SK-N-SH (cell line): ENCODE results near the gene SLC37A3. TPM values are rescaled to one million over a fixed set of nuclear protein-coding genes. Genes with fewer than 3 reads are reported as not detected.

Experiments used
- CTCF ChIA-PET: fragments of 300-600, 350-600 bp; formaldehyde crosslinking; extraction: SDS; loops from one replicate; lab custom pipeline; 2021; lab: Yijun Ruan, JAX
- POLR2A ChIA-PET: fragments of 350-600 bp; sonication (Branson Sonifier 250); formaldehyde crosslinking; extraction: SDS; loops from one replicate; lab custom pipeline; 2020; ENCODE audit warnings: antibody characterized with exemption, inconsistent platforms; lab: Yijun Ruan, JAX
- DNase-seq: peaks from one replicate; pipeline ENCODE4 v3.0.0; 2012
- H2AFZ ChIP-seq: fragments of 200-600 bp; sonication (generic); 2 replicates; pipeline ENCODE4 v1.8.1; 2016; ENCODE audit warnings: antibody characterized with exemption, mild to moderate bottlenecking, low read depth
- H3F3A ChIP-seq: fragments of 200-600 bp; sonication (generic); replicated peaks from 2 replicates; pipeline ENCODE3; 2016; ENCODE audit warnings: antibody characterized with exemption, mild to moderate bottlenecking; ENCODE audit not compliant: insufficient read depth
- H3K27ac ChIP-seq, 2 experiments: fragments of 200-500 bp in 1 of 2; fragments of 200-600 bp in 1 of 2; sonication (Bioruptor generic) in 1 of 2; sonication (generic), shearing (Covaris generic) in 1 of 2; 2 replicates each; pipeline versions ENCODE4 v1.5.1 to v1.6.1; 2014 to 2016; ENCODE audit warnings: low read depth in 2 of 2, inconsistent platforms in 1 of 2, low read length in 1 of 2, mild to moderate bottlenecking in 1 of 2, mixed read lengths in 1 of 2
- H3K27me3 ChIP-seq: fragments of 200-600 bp; sonication (generic), shearing (Covaris generic); 2 replicates; pipeline ENCODE4 v1.6.1; 2016; ENCODE audit warnings: mixed run types; ENCODE audit not compliant: insufficient read depth
- H3K36me3 ChIP-seq, 2 experiments: fragments of 200-500 bp in 1 of 2; fragments of 200-600 bp in 1 of 2; sonication (Bioruptor generic) in 1 of 2; sonication (generic) in 1 of 2; replicated peaks in 1 of 2; 2 replicates each; pipeline versions ENCODE3 to v1.5.1; 2014 to 2016; ENCODE audit warnings: low read length in 1 of 2, mild to moderate bottlenecking in 1 of 2; ENCODE audit not compliant: insufficient read depth in 2 of 2, control insufficient read depth in 1 of 2
- H3K4me1 ChIP-seq, 2 experiments: fragments of 200-500 bp in 1 of 2; fragments of 200-600 bp in 1 of 2; sonication (Bioruptor generic) in 1 of 2; sonication (generic), shearing (Covaris generic) in 1 of 2; 2 replicates each; pipeline versions ENCODE4 v1.5.1 to v1.6.1; 2014 to 2016; ENCODE audit warnings: low read depth in 1 of 2, low read length in 1 of 2, mixed run types in 1 of 2; ENCODE audit not compliant: insufficient read depth in 2 of 2, control insufficient read depth in 1 of 2
- H3K4me2 ChIP-seq: fragments of 200-600 bp; sonication (generic), shearing (Covaris generic); 2 replicates; pipeline ENCODE4 v1.6.1; 2017; ENCODE audit warnings: mixed run types
- H3K4me3 ChIP-seq, 2 experiments: fragments of 200-500 bp in 1 of 2; fragments of 200-600 bp in 1 of 2; sonication (Bioruptor generic) in 1 of 2; sonication (generic), shearing (Covaris generic) in 1 of 2; 2 replicates each; pipeline versions ENCODE4 v1.5.1 to v1.8.1; 2014 to 2016; ENCODE audit warnings: low read depth in 2 of 2, inconsistent platforms in 1 of 2, low read length in 1 of 2, mild to moderate bottlenecking in 1 of 2, mixed read lengths in 1 of 2, moderate library complexity in 1 of 2
- H3K79me2 ChIP-seq: fragments of 200-600 bp; sonication (generic); 2 replicates; pipeline ENCODE4 v1.8.1; 2017; ENCODE audit warnings: mild to moderate bottlenecking; ENCODE audit not compliant: insufficient read depth
- H3K9ac ChIP-seq: fragments of 200-600 bp; sonication (generic); 2 replicates; pipeline ENCODE4 v1.6.1; 2017; ENCODE audit warnings: mixed run types
- H3K9me2 ChIP-seq: fragments of 200-600 bp; sonication (generic); 2 replicates; pipeline ENCODE4 v1.6.1; 2017; ENCODE audit warnings: mixed run types
- H3K9me3 ChIP-seq: fragments of 200-600 bp; sonication (generic); 2 replicates; pipeline ENCODE4 v1.6.1; 2017; ENCODE audit warnings: mixed run types, mild to moderate bottlenecking, moderate library complexity
- H4K20me1 ChIP-seq: fragments of 200-600 bp; sonication (generic); 2 replicates; pipeline ENCODE4 v1.6.1; 2017; ENCODE audit warnings: mild to moderate bottlenecking, mixed run types; ENCODE audit not compliant: insufficient read depth
- CHD2 ChIP-seq: fragments of 150-350 bp; IDR thresholded peaks from 2 replicates; pipeline ENCODE4 v1.6.1; 2018; ENCODE audit warnings: low read length; ENCODE audit not compliant: partially characterized antibody
- ELF1 ChIP-seq: IDR thresholded peaks from 2 replicates; pipeline ENCODE4 v1.4.0; 2012
- EZH2phosphoT487 ChIP-seq: fragments of 200-600 bp; sonication (generic); IDR thresholded peaks from 2 replicates; pipeline ENCODE4 v1.6.1; 2017; ENCODE audit warnings: low read depth, mixed run types, mild to moderate bottlenecking, antibody characterized with exemption, moderate library complexity, borderline replicate concordance
- FOXM1 ChIP-seq: IDR thresholded peaks from 2 replicates; pipeline ENCODE4 v1.4.0; 2012; ENCODE audit warnings: low read depth, mild to moderate bottlenecking
- GATA2 ChIP-seq: sonication (generic); formaldehyde crosslinking; IDR thresholded peaks from 2 replicates; pipeline ENCODE4 v1.5.0; 2020; ENCODE audit warnings: mild to moderate bottlenecking, missing genetic modification reagents
- JUND ChIP-seq: IDR thresholded peaks from 2 replicates; pipeline ENCODE4 v1.4.0; 2012
- MAX ChIP-seq: IDR thresholded peaks from 2 replicates; pipeline ENCODE4 v1.4.0; 2012; ENCODE audit warnings: low read depth
- MEF2A ChIP-seq: IDR thresholded peaks from 2 replicates; pipeline ENCODE4 v1.4.0; 2012; ENCODE audit warnings: low read depth, borderline replicate concordance
- RAD21 ChIP-seq: IDR thresholded peaks from 2 replicates; pipeline ENCODE4 v1.6.1; 2012; ENCODE audit warnings: mild to moderate bottlenecking, low read length
- RCOR1 ChIP-seq: fragments of 150-350 bp; IDR thresholded peaks from 2 replicates; pipeline ENCODE4 v1.6.1; 2017; ENCODE audit warnings: antibody characterized with exemption, low read length
- RFX5 ChIP-seq: IDR thresholded peaks from 2 replicates; pipeline ENCODE4 v1.6.1; 2012; ENCODE audit warnings: mild to moderate bottlenecking, improper control_type of control experiment, low read length
- SIN3A ChIP-seq: IDR thresholded peaks from 2 replicates; pipeline ENCODE4 v1.6.1; 2012; ENCODE audit warnings: low read depth, mild to moderate bottlenecking, low read length, moderate library complexity, borderline replicate concordance
- SMC3 ChIP-seq: IDR thresholded peaks from 2 replicates; pipeline ENCODE4 v1.6.1; 2012; ENCODE audit warnings: low read depth, low read length, improper control_type of control experiment
- TCF12 ChIP-seq: IDR thresholded peaks from 2 replicates; pipeline ENCODE4 v1.4.0; 2012
- YY1 ChIP-seq: IDR thresholded peaks from 2 replicates; pipeline ENCODE4 v1.4.0; 2012; ENCODE audit warnings: low read depth, mild to moderate bottlenecking
- WGBS: methylation state at CpG from one replicate; pipeline ENCODE4 v1.1.6; 2017; ENCODE audit warnings: low lambda C conversion rate; 5-methylcytosine and 5-hydroxymethylcytosine counted together
- polyA plus RNA-seq, 3 experiments: library from polyadenylated mRNA; depleted of rRNA; stranded (reverse); fragments of >200 nt; gene quantifications; 2 replicates each; pipeline ENCODE4 v1.2.3, GENCODE V29; 2012
- TF ChIP-seq, protein P1 (sequence below): IDR thresholded peaks from 2 replicates; pipeline ENCODE4; 2012
- TF ChIP-seq, protein P2 (sequence below): fragments of 200-600 bp; sonication (generic); IDR thresholded peaks from 2 replicates; pipeline ENCODE4 v1.6.1; 2017; ENCODE audit warnings: antibody characterized with exemption, mild to moderate bottlenecking, moderate library complexity
- TF ChIP-seq, protein P3 (sequence below): IDR thresholded peaks from 2 replicates; pipeline ENCODE4 v1.4.0; 2012; ENCODE audit warnings: low read depth, borderline replicate concordance

Gene SLC37A3
- polyA plus RNA-seq, 1 of the 3 experiments (the other 2 are of a cell fraction) = 53.3 TPM

GRCh38 chr7:140294454-140294853 lies 103.9 kb downstream of the SLC37A3 start:
- H3K9me3 ChIP-seq = no peaks in the 10 kb centered on the region
- no peaks in the 10 kb centered on the region for H3K27me3 ChIP-seq
- no peaks in the 10 kb centered on the region for H3K9me2 ChIP-seq
- no peaks in the 10 kb centered on the region for H3K4me1 ChIP-seq
- POLR2A ChIA-PET = no interaction called here
- no peak overlapping the region for H3K9ac ChIP-seq
- WGBS = 83% methylated on average over 2 of the region's 2 CpGs
- H2AFZ ChIP-seq = no peak overlapping the region
- no peak overlapping the region for H3K27ac ChIP-seq
- CTCF ChIA-PET = interaction anchor here (1.3 kb wide), 1 partner anchor 52 kb away, joined by 5 read pairs; no protein-coding TSS in a partner anchor
- no peak overlapping the region for H3K4me2 ChIP-seq
- H3K4me3 ChIP-seq = no peak overlapping the region
- H3K36me3 ChIP-seq = no peaks in the 10 kb centered on the region
- H3K79me2 ChIP-seq = no peaks in the 10 kb centered on the region
- no peak for DNase-seq
- TF ChIP-seq, protein P1, sequence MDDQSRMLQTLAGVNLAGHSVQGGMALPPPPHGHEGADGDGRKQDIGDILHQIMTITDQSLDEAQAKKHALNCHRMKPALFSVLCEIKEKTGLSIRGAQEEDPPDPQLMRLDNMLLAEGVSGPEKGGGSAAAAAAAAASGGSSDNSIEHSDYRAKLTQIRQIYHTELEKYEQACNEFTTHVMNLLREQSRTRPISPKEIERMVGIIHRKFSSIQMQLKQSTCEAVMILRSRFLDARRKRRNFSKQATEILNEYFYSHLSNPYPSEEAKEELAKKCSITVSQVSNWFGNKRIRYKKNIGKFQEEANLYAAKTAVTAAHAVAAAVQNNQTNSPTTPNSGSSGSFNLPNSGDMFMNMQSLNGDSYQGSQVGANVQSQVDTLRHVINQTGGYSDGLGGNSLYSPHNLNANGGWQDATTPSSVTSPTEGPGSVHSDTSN = no peak
- TF ChIP-seq, protein P2, sequence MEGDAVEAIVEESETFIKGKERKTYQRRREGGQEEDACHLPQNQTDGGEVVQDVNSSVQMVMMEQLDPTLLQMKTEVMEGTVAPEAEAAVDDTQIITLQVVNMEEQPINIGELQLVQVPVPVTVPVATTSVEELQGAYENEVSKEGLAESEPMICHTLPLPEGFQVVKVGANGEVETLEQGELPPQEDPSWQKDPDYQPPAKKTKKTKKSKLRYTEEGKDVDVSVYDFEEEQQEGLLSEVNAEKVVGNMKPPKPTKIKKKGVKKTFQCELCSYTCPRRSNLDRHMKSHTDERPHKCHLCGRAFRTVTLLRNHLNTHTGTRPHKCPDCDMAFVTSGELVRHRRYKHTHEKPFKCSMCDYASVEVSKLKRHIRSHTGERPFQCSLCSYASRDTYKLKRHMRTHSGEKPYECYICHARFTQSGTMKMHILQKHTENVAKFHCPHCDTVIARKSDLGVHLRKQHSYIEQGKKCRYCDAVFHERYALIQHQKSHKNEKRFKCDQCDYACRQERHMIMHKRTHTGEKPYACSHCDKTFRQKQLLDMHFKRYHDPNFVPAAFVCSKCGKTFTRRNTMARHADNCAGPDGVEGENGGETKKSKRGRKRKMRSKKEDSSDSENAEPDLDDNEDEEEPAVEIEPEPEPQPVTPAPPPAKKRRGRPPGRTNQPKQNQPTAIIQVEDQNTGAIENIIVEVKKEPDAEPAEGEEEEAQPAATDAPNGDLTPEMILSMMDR = no peak
- TF ChIP-seq FOXM1 = no peak
- no peak for TF ChIP-seq MEF2A
- no peak for TF ChIP-seq RCOR1
- TF ChIP-seq, protein P3, sequence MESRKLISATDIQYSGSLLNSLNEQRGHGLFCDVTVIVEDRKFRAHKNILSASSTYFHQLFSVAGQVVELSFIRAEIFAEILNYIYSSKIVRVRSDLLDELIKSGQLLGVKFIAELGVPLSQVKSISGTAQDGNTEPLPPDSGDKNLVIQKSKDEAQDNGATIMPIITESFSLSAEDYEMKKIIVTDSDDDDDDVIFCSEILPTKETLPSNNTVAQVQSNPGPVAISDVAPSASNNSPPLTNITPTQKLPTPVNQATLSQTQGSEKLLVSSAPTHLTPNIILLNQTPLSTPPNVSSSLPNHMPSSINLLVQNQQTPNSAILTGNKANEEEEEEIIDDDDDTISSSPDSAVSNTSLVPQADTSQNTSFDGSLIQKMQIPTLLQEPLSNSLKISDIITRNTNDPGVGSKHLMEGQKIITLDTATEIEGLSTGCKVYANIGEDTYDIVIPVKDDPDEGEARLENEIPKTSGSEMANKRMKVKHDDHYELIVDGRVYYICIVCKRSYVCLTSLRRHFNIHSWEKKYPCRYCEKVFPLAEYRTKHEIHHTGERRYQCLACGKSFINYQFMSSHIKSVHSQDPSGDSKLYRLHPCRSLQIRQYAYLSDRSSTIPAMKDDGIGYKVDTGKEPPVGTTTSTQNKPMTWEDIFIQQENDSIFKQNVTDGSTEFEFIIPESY = no peak
- TF ChIP-seq MAX = no peak
- TF ChIP-seq GATA2 (CRISPR knock-in tag) = no peak
- TF ChIP-seq JUND = no peak
- TF ChIP-seq YY1 = no peak
- no peak for TF ChIP-seq RAD21
- no peak for TF ChIP-seq ELF1
- no peak for TF ChIP-seq CHD2
- TF ChIP-seq SMC3 = no peak
- no peak for TF ChIP-seq TCF12
- H3F3A ChIP-seq = no peaks in the 10 kb centered on the region
- no peaks in the 10 kb centered on the region for H4K20me1 ChIP-seq

DNA sequence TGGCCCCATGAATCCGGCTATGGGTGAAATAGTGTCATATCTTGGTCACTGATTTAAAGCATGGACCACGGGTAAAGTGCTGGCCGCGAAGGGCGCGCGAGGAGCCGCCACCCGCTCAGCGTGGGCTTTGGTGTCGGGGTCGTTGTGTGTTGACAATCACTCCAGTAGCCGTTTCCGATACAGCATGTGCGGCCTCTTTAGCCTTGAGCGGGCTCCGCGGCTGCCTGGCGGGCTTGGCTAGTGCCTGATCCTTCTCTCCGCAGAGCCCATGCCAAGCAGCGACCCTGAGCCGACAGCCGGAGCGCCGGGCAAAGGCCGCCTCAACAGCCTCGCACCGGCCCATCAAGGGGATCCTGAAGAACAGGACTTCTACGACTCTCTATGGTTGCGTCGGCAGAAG lies 105.9 kb downstream of the SLC37A3 start:
- 86% methylated on average over 30 of the region's 31 CpGs for WGBS
- CTCF ChIA-PET = interaction anchor here (1.3 kb wide), 1 partner anchor 19 kb away, joined by 3 read pairs; no protein-coding TSS in a partner anchor
- H3K27ac ChIP-seq = no peak overlapping the region

More for the DNA sequence above, 105.9 kb downstream of the SLC37A3 start:
- no peaks in the 10 kb centered on the region for H3K27me3 ChIP-seq
- no peaks in the 10 kb centered on the region for H3F3A ChIP-seq
- POLR2A ChIA-PET = no interaction called here
- no peaks in the 10 kb centered on the region for H3K79me2 ChIP-seq
- no peak overlapping the region for H2AFZ ChIP-seq
- no peaks in the 10 kb centered on the region for H3K9me2 ChIP-seq
- H3K36me3 ChIP-seq = no peaks in the 10 kb centered on the region
- no peaks in the 10 kb centered on the region for H3K9me3 ChIP-seq
- H3K4me3 ChIP-seq = no peak overlapping the region
- H4K20me1 ChIP-seq = no peaks in the 10 kb centered on the region
- H3K4me1 ChIP-seq = no peaks in the 10 kb centered on the region
- TF ChIP-seq MAX (no peak), RFX5 (no peak), EZH2phosphoT487 (no peak), SIN3A (no peak)
- no peak for DNase-seq
- H3K4me2 ChIP-seq = no peak overlapping the region
- H3K9ac ChIP-seq = no peak overlapping the region
